Calu3 (cell line): ENCODE data around the gene SP140. TPM values are rescaled to one million over a fixed set of nuclear protein-coding genes. Genes with fewer than 3 reads are reported as not detected.

Experiments
- BruUV-seq: library from RNA; stranded (reverse); fragments of 400-500 nt; replicated peaks from 2 replicates; lab custom pipeline; 2021; lab: Mats Ljungman, UMichigan
- CTCF ChIA-PET: fragments of 300-600 bp; sonication (Branson Sonifier 250); formaldehyde crosslinking; loops from one replicate; lab custom pipeline; 2022; ENCODE audit warnings: antibody characterized with exemption; lab: Charles Lee
- DNase-seq: peaks from one replicate; pipeline ENCODE4 v3.0.0; 2022
- H3K27ac Mint-ChIP-seq: one replicate; pipeline ENCODE4 v1.8.0; 2022; ENCODE audit warnings: mixed read lengths; ENCODE audit not compliant: unreplicated experiment
- H3K27me3 Mint-ChIP-seq: one replicate; pipeline ENCODE4 v1.8.0; 2022; ENCODE audit warnings: mixed read lengths; ENCODE audit not compliant: unreplicated experiment
- H3K36me3 Mint-ChIP-seq: one replicate; pipeline ENCODE4 v1.8.0; 2022; ENCODE audit warnings: mild to moderate bottlenecking, moderate library complexity, mixed read lengths; ENCODE audit not compliant: insufficient read depth, unreplicated experiment
- H3K4me1 Mint-ChIP-seq: one replicate; pipeline ENCODE4 v1.8.0; 2022; ENCODE audit warnings: mild to moderate bottlenecking, low read depth, mixed read lengths; ENCODE audit not compliant: unreplicated experiment
- H3K4me3 Mint-ChIP-seq: one replicate; pipeline ENCODE4 v1.8.0; 2022; ENCODE audit warnings: mild to moderate bottlenecking, low read depth, moderate library complexity, mixed read lengths; ENCODE audit not compliant: unreplicated experiment
- H3K9me3 Mint-ChIP-seq: one replicate; pipeline ENCODE4 v1.8.0; 2022; ENCODE audit warnings: low read depth, mixed read lengths; ENCODE audit not compliant: unreplicated experiment
- CTCF ChIP-seq: fragments of 200-600 bp; IDR thresholded peaks from one replicate; pipeline ENCODE4 v1.8.0; 2022; ENCODE audit warnings: antibody characterized with exemption; ENCODE audit not compliant: unreplicated experiment
- intact Hi-C: fragments of 100-400 bp; cut with micrococcal nuclease; formaldehyde crosslinking; loops from one replicate; pipeline ENCODE4 v1.10.0; 2022; ENCODE audit not compliant: unreplicated experiment
- total RNA-seq: library from RNA; stranded (reverse); gene quantifications from 2 replicates; pipeline ENCODE4 v1.2.3, GENCODE V29; 2022

Gene SP140
- total RNA-seq, 1 experiment from 2014 or later, result 10.9 TPM

- CTCF ChIA-PET, result no interaction called here
- BruUV-seq, result no TSS peak
- H3K36me3 Mint-ChIP-seq, result no peaks in the 10 kb centered on the region
- intact Hi-C loops, result no loop called here
- H3K9me3 Mint-ChIP-seq, result peaks cover 20% of the 10 kb centered on the region
- no peak overlapping the region for H3K27ac Mint-ChIP-seq
- no peak overlapping the region for H3K4me3 Mint-ChIP-seq
- H3K4me1 Mint-ChIP-seq, result no peaks in the 10 kb centered on the region
- TF ChIP-seq CTCF, result no peak
- H3K27me3 Mint-ChIP-seq, result no peaks in the 10 kb centered on the region
- DNase-seq, result no peak
Observed at GRCh38 chr2:230299618-230300017, 74.1 kb downstream of the SP140 start.

- no peak for DNase-seq
- no peak overlapping the region for H3K27ac Mint-ChIP-seq
- H3K4me1 Mint-ChIP-seq, result no peaks in the 10 kb centered on the region
- H3K27me3 Mint-ChIP-seq, result no peaks in the 10 kb centered on the region
- peaks cover 12% of the 10 kb centered on the region for H3K9me3 Mint-ChIP-seq
- TF ChIP-seq CTCF, result no peak
- no TSS peak for BruUV-seq
- CTCF ChIA-PET, result no interaction called here
- intact Hi-C loops, result no loop called here
- H3K36me3 Mint-ChIP-seq, result no peaks in the 10 kb centered on the region
- H3K4me3 Mint-ChIP-seq, result no peak overlapping the region
Observed at GRCh38 chr2:230305416-230306275, 80.1 kb downstream of the SP140 start.

- no peak for DNase-seq
- CTCF ChIA-PET, result no interaction called here
- BruUV-seq, result no TSS peak
- Mint-ChIP-seq H3K9me3 (peaks cover 12% of the 10 kb centered on the region), H3K27ac (no peak overlapping the region), H3K4me3 (no peak overlapping the region), H3K27me3 (no peaks in the 10 kb centered on the region), H3K4me1 (no peaks in the 10 kb centered on the region), H3K36me3 (no peaks in the 10 kb centered on the region)
- TF ChIP-seq CTCF, result no peak
- intact Hi-C loops, result no loop called here
Observed at GRCh38 chr2:230306474-230306873, 80.9 kb downstream of the SP140 start.

GRCh38 chr2:230307485-230307884 lies 81.9 kb downstream of the SP140 start:
- Mint-ChIP-seq H3K4me3 (no peak overlapping the region), H3K27ac (no peak overlapping the region), H3K4me1 (no peaks in the 10 kb centered on the region), H3K36me3 (no peaks in the 10 kb centered on the region), H3K9me3 (peaks cover 10% of the 10 kb centered on the region), H3K27me3 (no peaks in the 10 kb centered on the region)
- no TSS peak for BruUV-seq
- intact Hi-C loops, result no loop called here
- no peak for DNase-seq
- TF ChIP-seq CTCF, result no peak
- CTCF ChIA-PET, result no interaction called here
